ENCODE results near the gene TMEM184A.
A peak's percentile ranks its signal among the peaks of the same experiment; 100 is the strongest.
"Not testable (repeated sequence)": the region's sequence is repeated elsewhere in the genome, so short reads cannot be mapped to it uniquely, and the experiment has no call there.

The TMEM184A gene

DNA sequence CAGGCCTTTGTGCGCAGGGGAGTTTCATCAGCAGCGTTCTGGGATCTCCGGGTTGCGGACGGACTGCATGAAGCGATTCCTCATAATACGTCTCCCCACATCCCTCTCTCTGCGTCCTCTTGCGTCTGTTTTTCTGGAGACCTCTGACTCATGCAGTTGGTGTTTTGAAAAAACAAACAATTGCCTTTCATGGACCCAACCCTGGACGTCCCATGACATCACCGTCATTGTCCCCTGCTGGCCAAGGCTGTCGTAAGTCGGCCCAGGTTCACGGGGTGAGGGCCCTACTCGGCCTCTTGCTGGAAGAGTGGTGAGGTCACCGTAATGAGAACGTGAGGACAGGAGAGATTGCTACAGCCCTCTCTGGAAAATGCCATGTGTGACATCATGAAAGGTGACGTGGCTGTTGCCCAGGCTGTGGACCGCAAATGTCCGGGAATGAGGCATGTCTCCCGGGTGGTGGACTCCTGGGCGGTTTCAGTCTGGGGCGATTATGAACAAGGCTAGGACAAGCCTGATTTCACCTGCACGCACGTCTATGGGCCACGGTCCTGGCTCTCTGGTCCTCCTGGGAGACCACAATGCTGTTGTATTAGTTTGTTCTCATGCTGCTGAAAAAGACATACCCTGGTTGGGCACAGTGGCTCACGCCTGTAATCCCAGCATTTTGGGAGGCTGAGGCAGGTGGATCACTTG, 35.3 kb downstream of the TMEM184A start:
- no peak for DNase-seq

DNA sequence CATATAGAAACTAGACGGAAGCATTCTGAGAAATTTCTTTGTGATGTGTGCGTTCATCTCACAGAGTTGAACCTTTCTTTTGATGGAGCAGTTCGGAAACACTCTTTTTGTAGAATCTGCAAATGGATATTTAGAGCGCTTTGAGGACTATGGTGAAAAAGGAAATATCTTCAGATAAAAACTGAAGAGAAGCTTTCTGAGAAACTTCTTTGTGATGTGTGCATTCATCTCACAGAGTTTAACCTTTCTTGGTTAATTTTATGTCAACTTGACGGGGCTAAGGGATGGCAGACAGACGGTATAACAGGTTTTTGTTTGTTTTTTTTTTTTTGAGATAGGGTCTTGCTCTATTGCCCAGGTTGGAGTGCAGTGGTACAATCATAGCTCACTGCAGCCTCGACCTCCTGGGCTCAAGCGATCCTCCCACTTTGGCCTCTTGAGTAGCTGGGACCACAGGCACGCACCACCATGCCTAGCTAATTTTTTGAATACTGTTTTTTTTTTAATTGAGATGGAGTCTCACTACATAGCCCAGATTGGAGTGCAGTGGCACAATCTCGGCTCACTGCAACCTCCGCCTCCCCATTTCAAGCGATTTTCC, 36.6 kb downstream of the TMEM184A start:
- DNase-seq: not testable (repeated sequence)

DNA sequence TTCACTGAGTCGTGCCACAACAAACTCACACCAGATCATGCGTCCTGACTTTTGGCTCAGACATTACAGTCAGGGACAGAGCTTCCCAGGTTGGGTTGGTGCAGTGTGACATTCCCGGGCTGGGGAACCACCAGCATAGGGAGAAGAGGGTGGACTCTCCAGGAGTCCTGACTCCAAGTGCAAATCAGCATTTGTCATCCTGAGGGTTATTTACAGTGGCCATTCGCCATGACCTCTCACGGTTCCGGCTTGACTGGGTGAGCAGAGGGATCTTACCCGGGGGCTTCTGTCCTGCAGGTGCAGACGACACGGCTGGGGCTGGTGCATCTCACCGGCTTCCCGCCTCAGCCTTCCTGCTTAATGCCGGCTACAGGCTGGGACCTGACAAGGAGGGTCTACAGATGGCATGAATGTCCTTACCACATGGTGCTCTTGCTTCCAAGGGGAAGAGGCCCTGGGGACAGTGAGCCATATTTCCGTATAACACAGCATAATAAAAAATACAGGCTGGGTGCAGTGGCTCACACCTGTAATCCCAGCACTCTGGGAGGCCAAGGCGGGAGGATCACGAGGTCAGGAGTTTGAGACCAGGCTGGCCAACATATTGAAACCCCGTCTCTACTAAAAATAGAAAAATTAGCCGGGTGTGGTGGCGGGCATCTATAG, 39.3 kb downstream of the TMEM184A start:
- peak; percentile 76 for DNase-seq

DNA sequence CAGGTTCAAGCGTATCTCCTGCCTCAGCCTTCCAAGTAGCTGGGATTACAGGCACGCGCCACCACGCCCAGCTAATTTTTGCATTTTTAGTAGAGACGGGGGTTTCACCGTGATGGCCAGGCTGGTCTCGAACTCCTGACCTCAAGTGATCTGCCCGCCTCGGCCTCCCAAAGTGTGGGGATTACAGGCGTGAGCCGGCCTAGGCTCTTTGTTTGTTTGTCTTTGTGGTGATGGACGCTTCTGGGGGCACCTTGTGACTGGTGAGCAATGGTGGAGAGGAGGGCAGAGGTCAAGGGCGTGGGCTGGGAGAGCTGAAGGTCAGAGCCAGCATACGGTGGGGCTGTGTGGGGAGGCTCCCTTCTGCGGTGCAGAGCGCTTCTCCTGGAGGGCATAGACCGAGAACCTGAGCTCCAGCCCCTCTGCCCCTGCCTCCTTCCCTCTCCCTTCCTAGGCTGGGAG, 40.5 kb downstream of the TMEM184A start:
- not testable (repeated sequence) for DNase-seq

DNA sequence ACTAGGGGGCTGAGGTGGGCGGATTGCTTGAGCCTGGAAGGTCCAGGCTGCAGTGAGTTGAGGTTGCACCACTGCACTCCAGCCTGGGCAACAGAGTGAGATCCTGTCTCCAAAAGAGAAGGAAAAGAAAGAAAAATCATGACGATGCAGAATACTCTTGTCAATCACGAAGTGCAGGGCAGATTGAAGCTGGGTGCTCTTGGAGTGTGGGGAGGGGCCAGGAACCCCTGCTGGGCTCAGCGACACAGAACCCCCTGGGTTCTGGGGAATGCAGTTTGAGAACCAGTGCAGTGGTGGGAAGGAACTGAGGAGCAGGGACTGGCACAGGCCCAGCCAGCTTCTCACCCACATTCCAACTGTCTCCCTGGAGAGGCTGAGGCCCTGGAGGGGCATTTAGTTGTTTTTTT, 41.0 kb downstream of the TMEM184A start:
- DNase-seq: peak; percentile 18

DNA sequence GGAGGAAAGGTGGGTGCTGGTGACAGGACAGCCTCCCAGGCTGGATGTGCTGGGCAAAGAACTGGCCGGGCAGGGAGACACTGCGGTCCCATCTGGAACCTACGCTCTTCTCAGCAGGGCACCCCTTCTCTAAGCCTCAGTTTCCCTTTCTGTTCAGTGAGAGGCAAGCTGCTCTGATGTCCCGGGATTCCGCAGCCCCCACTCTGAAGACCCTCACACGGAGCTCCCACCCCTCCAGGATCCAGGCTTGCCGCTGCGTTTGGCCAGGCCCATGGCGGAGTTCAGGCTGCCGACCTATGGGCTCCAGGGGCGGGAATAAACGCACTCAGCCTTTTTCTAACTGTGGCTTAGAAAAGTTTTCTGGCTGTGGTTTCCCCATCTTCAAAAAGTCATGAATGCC, 41.6 kb downstream of the TMEM184A start:
- no peak for DNase-seq

DNA sequence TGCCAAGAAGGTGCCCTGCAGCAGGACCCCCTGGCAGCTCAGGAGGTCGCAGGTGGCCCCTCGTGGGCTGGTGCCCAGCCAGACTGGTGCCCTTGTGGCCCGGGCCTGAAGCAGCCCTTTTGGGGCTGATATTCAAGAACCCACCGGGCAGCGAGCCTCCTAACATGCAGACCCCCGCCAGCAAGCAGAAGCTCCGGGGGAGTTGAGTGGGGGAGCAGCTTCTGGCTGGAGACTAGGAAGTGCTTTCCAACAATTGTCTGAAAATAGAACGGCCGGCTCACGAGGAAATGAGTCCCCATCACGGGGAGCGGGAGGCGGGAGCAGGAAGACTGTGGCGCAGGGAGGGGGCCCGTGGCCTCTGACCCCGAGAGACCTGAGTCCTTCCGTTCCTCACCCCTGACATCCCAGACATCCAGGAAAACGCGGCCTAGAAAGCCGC, 42.3 kb downstream of the TMEM184A start:
- no peak for DNase-seq

DNA sequence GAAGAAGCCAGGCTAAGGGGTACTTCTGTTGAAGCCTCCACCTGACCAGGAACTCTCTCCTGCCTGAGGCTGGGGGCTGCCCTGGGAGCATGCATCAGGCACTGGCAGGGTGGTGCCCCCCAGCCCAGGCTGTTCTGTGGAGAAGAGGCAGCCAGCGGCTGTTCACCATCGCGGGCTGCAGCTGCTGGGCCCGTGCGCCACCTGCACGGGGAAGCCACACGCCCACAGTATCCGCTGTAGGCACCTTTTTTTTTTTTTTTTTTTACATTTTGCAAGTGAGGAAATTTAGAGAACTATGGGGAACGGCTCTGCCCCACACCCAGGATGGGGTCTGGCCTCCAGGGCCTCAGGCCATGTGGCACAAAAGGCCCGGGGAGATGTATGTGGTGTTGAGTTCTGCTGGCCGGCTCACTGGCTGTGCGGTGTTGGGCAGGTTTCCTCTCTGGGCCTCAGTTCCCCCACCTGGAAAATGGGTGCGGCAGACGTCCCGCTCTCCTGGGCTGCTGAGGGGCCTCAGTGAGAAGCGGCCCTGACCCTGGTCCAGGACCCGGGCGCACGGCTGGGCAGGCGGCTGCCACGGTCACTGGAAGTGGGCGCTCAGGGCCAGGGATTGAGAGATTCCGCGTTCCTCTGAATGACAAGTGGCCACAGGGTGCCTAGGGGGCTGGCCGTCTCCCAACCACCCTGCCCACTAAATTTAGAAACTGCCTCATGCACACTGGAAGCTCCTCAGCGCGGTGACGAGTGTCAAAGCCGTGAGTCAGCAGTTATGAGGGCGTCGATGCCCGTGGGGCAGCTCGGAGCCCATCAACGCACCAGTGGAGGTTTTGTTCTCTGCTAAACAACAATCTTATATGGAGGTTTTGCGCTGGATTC, 43.0 kb downstream of the TMEM184A start:
- peak; percentile 40 for DNase-seq

DNA sequence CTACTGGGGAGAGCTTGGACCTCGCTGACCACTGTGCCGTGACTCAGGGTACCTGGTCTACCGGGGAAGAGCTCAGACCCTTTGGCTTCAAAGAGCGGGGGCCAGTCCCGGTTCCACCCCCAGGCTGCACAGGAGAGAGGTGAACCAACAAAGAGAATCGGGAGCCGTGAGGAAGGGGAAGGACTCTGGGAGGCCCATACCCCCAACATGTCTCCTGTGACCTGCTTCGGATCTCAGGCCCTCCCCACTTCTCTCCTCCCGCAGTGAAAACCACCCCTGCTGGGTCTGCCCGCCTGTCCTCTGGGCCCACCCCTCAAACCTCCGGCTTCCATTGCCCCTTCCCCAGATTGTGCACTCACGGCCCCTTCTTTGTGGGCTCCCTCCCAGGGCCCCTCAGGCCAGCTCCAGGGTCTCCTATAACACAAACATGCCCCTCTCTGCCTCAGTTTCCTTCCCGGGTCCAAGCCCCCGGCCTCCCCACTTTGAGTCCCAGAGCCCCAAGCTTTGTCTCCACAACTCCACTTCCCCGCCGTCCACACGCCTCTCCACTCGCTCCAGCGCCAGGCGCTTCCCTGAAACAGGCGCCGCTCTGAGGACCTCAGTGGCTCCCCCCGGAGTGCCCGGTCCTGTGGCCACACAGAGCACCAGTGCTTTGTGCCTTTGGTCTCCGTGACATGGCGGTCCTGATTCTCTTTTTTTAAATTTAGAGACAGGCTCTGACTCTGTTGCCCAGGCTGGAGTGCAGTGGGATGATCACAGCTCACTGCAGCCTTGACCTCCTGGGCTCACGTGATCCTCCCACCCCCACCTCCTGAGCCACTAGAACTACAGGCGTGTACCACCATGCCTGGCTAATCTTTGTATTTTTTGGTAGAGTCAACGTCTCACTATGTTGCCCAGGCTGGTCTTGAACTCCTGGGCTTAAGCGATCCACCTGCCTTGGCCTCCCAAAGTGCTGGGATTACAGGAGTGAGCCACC, 44.3 kb downstream of the TMEM184A start:
- no peak for DNase-seq

DNA sequence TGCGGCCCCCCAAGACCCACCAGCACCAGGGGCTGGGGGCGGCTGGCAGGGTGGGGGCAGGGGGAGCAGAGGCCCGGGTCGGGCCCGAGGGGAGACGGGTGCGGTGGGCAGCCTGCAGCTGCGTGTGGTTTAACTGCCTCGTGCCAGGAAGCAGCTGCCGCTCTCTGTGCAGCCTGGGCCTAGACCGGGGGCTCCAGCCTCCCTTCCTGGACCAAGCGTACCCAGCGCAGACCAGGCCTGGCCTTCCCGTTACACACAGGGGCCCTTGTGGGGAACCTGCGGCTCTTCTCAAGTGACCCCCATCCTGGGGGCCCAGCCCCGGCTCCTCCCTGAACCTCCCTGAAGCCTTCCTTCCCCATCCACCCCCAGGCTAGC, 45.2 kb downstream of the TMEM184A start:
- DNase-seq: no peak

DNA sequence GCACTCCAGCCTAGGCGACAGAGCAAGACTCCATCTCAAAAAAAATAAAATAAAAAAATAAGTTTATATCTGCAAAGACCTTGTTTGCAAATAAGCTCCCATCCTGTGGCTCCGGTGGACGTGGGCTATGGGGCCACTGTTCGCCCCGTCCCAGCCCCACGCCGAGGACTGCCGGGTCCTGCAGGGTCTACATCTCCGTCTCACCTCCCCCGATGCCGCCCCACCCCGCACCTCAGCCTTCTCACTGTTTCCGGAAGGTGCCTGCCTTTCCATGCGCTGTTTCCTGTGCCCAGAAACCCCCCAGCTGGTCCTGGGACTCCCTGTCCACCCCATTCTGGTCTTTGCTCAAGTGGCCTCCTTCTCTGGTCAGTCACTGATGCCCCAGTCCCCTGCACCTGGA, 46.8 kb downstream of the TMEM184A start:
- no peak for DNase-seq

DNA sequence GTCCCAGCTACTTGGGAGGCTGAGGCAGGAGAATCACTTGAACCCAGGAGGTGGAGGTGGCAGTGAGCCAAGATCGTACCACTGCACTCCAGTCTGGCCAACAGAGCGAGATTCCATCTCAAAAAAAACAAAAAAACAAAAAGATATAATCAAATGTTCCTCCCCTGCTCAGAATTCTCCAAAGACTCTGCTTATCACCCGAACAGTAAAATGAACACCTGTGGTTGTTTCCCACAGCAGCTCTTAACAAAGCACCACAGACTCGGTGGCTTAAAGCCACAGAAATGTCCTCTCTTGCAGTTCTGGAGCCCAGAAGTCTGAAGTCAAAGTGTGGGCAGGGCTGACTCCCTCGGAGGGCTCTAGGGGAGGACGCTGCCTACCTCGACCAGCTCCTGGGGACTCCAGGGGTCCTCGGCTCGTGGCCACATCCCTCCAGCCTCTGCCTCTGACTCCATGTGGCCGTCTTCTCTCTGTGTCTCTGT, 47.7 kb downstream of the TMEM184A start:
- DNase-seq: no peak

DNA sequence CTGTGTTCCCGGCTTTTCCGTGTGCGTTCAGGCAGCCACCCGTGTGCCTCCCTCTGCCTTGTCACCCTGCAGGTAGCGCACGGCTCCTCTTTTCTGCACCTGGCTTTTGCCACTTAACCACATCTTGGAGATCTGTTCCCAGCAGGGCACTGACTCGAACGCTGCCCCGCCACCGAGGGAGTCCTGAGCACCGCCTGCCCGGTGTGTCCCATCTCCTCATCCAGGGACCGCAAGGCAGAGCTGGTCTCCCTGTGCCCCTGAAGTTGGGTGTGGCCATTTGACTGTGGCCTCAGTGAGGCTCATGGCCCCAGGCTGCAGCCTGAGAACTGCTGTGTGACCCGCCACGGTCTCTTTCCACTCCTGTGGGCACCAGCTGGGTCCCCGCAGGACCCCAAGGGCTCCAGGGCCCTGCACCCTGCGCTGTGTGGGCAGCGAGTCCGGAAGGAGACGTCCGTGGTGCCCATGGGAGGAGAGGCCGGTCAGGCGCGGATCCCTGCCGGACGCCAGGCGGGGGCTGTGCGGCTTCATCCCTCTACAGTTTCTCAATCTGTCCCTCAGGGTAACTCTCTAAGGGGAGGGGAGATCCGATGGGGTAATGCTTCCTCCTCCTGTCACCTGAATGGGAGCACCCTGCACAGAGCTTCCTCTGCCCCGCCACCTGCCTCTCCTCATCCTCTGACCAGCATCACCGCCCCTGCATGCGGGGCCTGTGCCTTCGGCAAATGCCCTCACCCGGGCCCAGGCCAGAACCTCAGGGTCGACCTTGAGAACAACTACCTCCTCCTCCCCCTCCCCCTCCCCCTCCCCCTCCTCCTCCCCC, 50.1 kb downstream of the TMEM184A start:
- DNase-seq: peak; percentile 46

DNA sequence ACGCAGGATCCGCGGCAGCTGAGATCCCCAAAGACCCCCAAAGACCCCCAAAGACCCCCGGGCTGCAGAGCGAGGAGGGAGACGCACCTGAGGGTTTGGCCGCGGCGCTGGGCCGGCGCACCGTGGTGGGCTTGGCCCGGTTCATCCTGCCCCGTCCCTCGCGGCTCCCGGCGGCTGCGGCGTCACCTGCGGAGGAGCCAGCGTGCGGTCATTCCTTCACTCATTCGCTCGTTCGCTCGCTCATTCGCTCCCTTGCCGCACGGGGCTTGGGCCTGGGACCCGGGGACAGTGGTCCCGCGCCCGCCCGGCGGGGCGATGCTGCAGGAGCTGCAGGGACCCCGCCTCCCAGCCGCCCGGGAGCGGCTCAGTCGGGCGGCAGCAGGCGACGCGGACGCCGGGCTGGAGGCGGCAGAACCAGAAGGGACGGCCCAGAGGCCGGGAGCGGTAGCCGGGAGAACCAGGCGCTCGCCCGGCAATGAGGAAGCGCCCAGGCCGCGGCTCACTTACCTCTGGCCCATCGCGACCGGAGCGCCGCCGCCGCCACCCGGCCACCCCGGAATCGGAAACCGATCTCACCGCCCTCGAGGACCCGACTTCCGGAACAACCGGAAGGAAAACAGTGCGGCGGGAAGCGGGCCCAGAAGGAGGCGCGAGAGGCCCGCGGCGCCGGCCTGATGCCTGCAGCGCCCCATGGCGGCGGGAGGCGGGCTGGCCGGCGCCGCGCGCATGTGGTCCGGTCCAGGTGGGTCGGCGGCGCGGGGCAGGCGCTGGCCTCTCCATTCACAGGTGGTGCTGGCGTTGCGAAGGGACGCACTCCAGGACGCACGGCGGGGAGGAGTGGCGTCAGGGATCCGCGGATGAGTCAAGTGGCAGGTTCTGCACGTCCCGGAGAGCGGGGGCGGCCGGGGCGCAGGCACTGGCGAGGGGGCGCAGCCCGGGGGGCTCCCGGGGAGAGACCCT, 51.9 kb downstream of the TMEM184A start, which contains the start of gene INTS1:
Gene INTS1, minus strand, starts transcription at position 574 of the 960 bp plus-strand sequence. Its CDS starts 429 bp downstream, at position 145.
- peak; percentile 94 for DNase-seq

DNA sequence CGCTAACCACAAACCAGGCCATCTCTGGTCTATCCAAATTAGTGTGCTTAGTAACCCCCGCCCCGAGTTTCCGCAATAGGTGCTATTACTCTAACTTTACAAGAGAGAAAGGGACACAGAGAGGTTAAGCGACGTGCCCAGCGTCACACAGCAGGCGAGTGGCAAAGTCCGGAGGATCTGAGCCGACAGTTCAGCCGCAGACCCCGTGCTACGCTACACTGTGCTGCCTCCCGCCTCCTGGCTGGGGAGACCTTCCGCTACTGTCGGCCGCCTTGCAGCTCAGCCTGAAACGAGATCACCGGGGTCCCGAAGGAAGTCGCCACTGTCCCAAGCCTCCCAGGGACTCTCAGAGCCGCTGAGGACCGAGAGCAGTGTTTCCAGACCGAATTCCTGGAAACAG, 52.6 kb downstream of the TMEM184A start:
- DNase-seq: no peak

DNA sequence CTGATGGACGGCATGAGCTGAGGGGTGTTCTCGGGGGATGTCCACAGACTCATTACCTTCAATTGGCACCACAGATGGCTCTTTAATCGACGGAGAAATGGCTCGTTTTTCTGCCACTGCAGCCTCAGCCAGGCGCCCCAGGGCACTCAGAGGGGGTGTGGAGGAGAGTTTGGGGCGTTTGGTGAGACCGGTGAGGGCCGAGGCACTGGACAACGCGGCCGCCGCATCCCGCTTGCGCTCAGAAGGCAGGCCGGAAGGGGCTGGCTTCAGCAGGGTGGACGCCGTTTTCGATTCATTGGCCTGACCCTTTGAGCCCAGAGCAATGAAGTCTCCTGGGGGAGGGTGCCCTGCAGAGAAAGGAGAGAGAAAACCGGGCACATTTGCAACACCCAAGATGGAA, 53.2 kb downstream of the TMEM184A start:
- DNase-seq: no peak

DNA sequence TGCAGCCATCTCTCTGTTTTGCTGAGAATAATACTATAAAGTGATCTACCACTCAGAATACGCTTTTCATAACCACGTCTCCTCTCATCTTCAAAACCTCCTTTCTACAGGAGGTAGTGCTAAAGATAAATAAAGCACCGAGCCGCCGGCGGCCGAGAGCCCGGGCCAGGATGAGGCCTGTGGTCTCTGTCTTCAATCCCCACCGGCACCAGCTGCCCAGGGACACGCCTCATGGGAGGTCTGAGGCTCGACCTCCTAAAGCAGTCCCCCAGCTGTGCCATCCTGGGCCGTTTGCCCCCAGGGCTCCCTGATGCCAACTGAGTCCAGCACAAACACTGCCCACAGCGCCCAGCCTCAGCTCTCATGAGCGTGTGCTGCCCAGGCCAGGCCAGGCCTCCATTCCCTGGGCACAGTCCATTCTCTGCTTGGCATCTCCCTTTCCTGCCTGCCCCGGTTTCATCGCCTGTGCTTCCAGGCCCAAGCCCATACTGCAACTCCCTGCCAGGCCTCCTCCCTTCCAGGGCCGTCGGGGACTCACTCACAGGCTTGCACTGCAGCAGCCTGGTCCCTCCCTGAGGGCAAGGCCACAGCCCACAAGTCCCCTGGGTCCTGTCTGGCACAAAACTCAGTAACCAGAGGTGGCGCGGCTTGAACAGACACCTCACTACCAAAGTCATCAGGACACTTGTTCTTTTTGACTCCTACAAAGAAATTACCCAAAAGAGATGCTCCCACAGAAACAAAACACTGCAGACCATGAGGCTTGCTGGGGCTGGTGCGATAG, 54.3 kb downstream of the TMEM184A start:
- DNase-seq: no peak

DNA sequence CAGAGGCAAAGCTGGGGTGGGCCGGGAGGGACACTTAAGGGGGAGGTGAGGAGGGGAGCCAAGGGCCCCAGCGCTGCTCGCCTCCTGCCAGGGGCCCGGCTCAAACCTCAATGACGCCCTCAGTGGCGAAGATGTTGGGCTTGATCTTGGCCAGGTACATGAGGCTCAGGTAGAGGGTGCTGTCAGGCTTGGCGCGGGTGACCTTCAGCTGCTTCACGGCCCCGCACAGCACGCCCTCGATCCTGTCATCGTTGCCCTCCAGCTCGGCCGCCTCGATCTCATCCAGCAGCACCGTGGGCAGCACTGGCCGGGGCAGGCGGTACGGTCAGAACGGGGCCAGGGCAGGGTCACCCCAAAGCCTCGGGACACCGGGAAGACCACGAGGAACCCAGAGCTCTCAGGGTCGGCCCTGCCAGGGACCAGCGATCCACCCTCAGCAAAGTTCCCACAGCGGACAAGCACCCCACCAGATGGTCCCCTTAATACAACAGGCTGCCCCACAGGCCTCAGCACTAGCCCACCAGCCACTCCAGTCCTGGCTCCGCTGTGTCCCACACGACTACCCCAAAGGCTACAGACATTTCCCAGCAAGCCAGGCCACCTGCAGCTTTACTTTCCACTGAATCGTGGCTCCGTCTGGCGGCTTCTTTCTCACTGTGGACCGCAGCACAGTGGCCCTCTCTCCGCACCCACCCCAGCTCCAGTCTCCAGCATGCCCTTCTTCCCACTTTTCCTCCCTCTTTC, 55.8 kb downstream of the TMEM184A start:
- no peak for DNase-seq

Measured in NCI-H2171 (cell line).